ENCODE data around the gene SLX9.
A peak's percentile ranks its signal among the peaks of the same experiment; 100 is the strongest.

The SLX9 gene

DNA sequence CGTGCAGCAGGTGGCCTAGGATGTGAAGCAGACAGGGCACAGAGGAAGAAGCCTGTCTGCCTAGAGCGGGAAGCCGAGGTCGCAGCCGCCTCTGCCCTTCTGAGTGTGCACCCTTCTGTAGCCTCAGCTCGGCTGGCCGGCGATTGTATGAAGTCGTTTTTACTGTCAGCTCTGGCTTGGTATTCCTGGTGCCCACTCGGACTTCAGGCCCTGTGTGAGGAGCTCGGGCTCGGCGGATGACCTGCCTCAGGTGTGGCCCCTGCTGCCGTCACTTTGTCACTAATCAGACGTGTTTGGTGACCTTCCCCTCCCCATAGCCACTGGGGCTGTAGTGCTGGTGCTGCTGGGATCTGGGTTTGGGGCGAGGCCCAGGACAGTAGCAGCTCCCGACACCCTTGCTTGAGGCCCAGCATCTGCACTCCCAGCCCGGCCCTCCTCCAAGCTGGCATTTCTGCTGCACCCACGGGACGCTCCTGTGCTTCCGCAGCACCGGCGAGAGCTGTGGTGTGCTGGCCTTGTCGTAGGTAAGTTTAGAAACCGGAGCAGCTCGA is 18.1 kb downstream of the SLX9 start:
- Histone ChIP-seq H2BK120ac (ENCODE audit: low read depth, low read length) (no peak overlapping the region), H3K27ac (ENCODE audit: low read length, poor library complexity, severe bottlenecking) (no peak overlapping the region), H2BK15ac (ENCODE audit: low read depth, poor library complexity, severe bottlenecking) (no peak overlapping the region), H2AK5ac (ENCODE audit: low read length, severe bottlenecking) (peak overlapping the region; percentile 1), H3K4me3 (ENCODE audit: insufficient read depth in 1 of 2, low read depth in 1 of 2, low read length in 2 of 2) (no peak overlapping the region), H3K9me3 (ENCODE audit: control insufficient read depth, low read length) (no peaks in the 10 kb centered on the region), H3K23ac (ENCODE audit: low read length in 2 of 2) (no peak overlapping the region), H3K36me3 (ENCODE audit: control insufficient read depth in 1 of 2, insufficient read depth in 2 of 2, low read depth in 1 of 2, low read length in 2 of 2) (peaks cover 33 to 57% of the 10 kb centered on the region in 2 experiments), H3K4ac (ENCODE audit: low read depth in 1 of 2, low read length in 2 of 2) (peak overlapping the region; percentile 20 to 49), H3K27me3 (ENCODE audit: control insufficient read depth in 1 of 2, insufficient read depth in 1 of 2, low read length in 2 of 2) (no peaks in the 10 kb centered on the region), H3K79me1 (replicated peaks; ENCODE audit: low read length, poor library complexity, severe bottlenecking) (peaks cover 34% of the 10 kb centered on the region), H2BK5ac (ENCODE audit: low read depth, low read length, poor library complexity, severe bottlenecking) (no peak overlapping the region), H3K18ac (ENCODE audit: low read depth in 1 of 2, low read length in 2 of 2) (peak overlapping the region in 1 of 2 experiments; percentile 78), H3K14ac (ENCODE audit: low read length in 2 of 2) (peak overlapping the region in 1 of 2 experiments; percentile 72), H2BK12ac (ENCODE audit: low read length in 2 of 2) (peak overlapping the region; percentile 23 to 70), H3K9ac (ENCODE audit: low read length) (peak overlapping the region; percentile 61), H4K91ac (ENCODE audit: low read length) (peak overlapping the region; percentile 22), H3K4me1 (ENCODE audit: control insufficient read depth, insufficient read depth, low read depth, low read length) (peaks cover 55% of the 10 kb centered on the region), H3K4me2 (ENCODE audit: low read length, poor library complexity, severe bottlenecking) (no peak overlapping the region), H4K8ac (ENCODE audit: low read length) (no peak overlapping the region), H2AFZ (ENCODE audit: low read depth, low read length) (no peak overlapping the region)
- DNase-seq = no peak
- WGBS = 92% methylated on average over 26 of the region's 26 CpGs

DNA sequence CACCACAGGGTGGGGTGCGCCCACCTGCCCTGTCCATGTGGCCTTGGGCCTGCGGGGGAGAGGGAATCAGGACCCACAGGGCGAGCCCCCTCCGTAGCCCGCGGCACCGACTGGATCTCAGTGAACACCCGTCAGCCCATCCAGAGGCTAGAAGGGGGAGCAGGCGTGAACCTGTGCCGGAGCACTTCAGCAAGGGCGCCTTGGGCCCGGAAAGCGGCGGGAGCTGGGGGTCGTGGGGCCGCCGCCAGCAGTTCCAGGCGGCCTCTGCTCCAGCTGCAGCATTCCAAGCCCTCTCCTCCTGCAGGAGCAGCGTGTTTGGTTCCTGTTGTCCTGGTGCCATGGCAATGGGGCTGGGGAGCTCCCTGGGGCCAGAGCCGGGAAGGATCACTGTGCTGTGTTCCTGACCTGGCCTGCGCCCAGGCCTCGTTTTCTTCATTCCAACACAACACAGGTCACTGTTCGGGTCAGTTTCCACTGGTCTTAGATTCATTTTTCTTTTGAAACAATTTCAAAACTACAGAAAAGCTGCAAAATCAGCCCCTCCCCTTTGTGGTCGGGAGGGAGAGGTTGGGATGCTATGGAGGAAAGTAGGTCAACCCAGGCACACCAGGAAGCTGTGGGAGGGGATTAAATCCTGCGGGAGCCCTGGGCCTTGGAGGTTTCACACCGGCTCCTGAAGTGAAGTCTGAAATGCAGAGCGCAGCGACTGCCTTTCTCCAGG is 18.8 kb downstream of the SLX9 start:
- Histone ChIP-seq H3K79me1 (replicated peaks; ENCODE audit: low read length, poor library complexity, severe bottlenecking) (peaks cover 32% of the 10 kb centered on the region), H4K91ac (ENCODE audit: low read length) (peak overlapping the region; percentile 22), H3K18ac (ENCODE audit: low read depth in 1 of 2, low read length in 2 of 2) (peak overlapping the region in 1 of 2 experiments; percentile 78), H2BK12ac (ENCODE audit: low read length in 2 of 2) (peak overlapping the region in 1 of 2 experiments; percentile 70), H3K9me3 (ENCODE audit: control insufficient read depth, low read length) (no peaks in the 10 kb centered on the region), H3K27me3 (ENCODE audit: control insufficient read depth in 1 of 2, insufficient read depth in 1 of 2, low read length in 2 of 2) (no peaks in the 10 kb centered on the region), H2AFZ (ENCODE audit: low read depth, low read length) (no peak overlapping the region), H3K9ac (ENCODE audit: low read length) (peak overlapping the region; percentile 61), H3K14ac (ENCODE audit: low read length in 2 of 2) (peak overlapping the region in 1 of 2 experiments; percentile 72), H3K27ac (ENCODE audit: low read length, poor library complexity, severe bottlenecking) (no peak overlapping the region), H2AK5ac (ENCODE audit: low read length, severe bottlenecking) (no peak overlapping the region), H3K4ac (ENCODE audit: low read depth in 1 of 2, low read length in 2 of 2) (no peak overlapping the region), H3K4me1 (ENCODE audit: control insufficient read depth, insufficient read depth, low read depth, low read length) (peaks cover 57% of the 10 kb centered on the region), H4K8ac (ENCODE audit: low read length) (no peak overlapping the region), H2BK5ac (ENCODE audit: low read depth, low read length, poor library complexity, severe bottlenecking) (no peak overlapping the region), H2BK15ac (ENCODE audit: low read depth, poor library complexity, severe bottlenecking) (peak overlapping the region; percentile 63), H3K4me2 (ENCODE audit: low read length, poor library complexity, severe bottlenecking) (peak overlapping the region; percentile 17), H3K36me3 (ENCODE audit: control insufficient read depth in 1 of 2, insufficient read depth in 2 of 2, low read depth in 1 of 2, low read length in 2 of 2) (peaks cover 33 to 50% of the 10 kb centered on the region in 2 experiments), H2BK120ac (ENCODE audit: low read depth, low read length) (no peak overlapping the region), H3K23ac (ENCODE audit: low read length in 2 of 2) (no peak overlapping the region), H3K4me3 (ENCODE audit: insufficient read depth in 1 of 2, low read depth in 1 of 2, low read length in 2 of 2) (peak overlapping the region in 1 of 2 experiments; percentile 29)
- peak; percentile 89 for DNase-seq
- WGBS = 55% methylated on average over 25 of the region's 28 CpGs

DNA sequence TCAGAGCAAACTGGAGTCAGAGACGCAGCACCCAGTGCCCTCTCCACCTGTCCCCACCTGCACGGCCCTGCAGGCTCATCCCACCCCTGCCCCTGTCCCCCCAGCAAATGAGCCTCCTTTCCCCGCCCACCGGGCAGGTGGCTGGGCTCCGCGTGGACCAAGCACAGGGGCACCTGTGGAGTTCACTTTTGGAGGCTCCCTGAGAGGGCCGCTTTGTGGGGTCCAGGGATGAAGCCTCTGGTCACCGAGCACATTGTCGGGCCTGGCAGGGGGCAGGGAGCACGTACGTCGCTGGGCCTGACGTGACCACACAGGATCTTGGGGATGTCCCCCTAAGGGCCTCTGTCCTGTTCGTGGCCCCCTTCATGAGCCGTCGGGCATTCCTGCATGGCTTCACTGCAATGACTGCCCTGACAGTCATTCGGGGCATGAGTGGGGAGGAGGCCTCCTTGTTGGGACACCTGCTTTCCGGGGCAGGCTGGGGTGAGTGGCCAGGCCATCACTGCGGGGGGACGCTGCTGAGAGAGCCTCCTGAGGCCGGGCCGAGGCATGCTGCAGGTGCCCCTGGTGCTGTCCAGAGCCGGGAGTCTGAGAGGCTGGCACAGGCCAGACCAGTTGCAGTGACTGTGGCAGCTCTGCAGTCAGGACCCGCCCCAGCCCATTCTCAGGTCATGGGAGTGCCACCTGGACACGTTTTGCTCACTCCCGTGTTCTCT is 19.7 kb downstream of the SLX9 start:
- Histone ChIP-seq H3K4me3 (ENCODE audit: insufficient read depth in 1 of 2, low read depth in 1 of 2, low read length in 2 of 2) (peak overlapping the region in 1 of 2 experiments; percentile 29), H4K8ac (ENCODE audit: low read length) (peak overlapping the region; percentile 56), H2BK15ac (ENCODE audit: low read depth, poor library complexity, severe bottlenecking) (peak overlapping the region; percentile 82), H3K27ac (ENCODE audit: low read length, poor library complexity, severe bottlenecking) (no peak overlapping the region), H3K9me3 (ENCODE audit: control insufficient read depth, low read length) (no peaks in the 10 kb centered on the region), H2BK120ac (ENCODE audit: low read depth, low read length) (peak overlapping the region; percentile 64), H3K23ac (ENCODE audit: low read length in 2 of 2) (no peak overlapping the region), H3K4me1 (ENCODE audit: control insufficient read depth, insufficient read depth, low read depth, low read length) (peaks cover 60% of the 10 kb centered on the region), H3K36me3 (ENCODE audit: control insufficient read depth in 1 of 2, insufficient read depth in 2 of 2, low read depth in 1 of 2, low read length in 2 of 2) (peaks cover 33 to 44% of the 10 kb centered on the region in 2 experiments), H3K14ac (ENCODE audit: low read length in 2 of 2) (peak overlapping the region in 1 of 2 experiments; percentile 30), H3K79me1 (replicated peaks; ENCODE audit: low read length, poor library complexity, severe bottlenecking) (peaks cover 23% of the 10 kb centered on the region), H3K4ac (ENCODE audit: low read depth in 1 of 2, low read length in 2 of 2) (peak overlapping the region in 1 of 2 experiments; percentile 22), H2BK5ac (ENCODE audit: low read depth, low read length, poor library complexity, severe bottlenecking) (no peak overlapping the region), H4K91ac (ENCODE audit: low read length) (peak overlapping the region; percentile 79), H3K9ac (ENCODE audit: low read length) (peak overlapping the region; percentile 61), H3K4me2 (ENCODE audit: low read length, poor library complexity, severe bottlenecking) (no peak overlapping the region), H2AFZ (ENCODE audit: low read depth, low read length) (no peak overlapping the region), H3K27me3 (ENCODE audit: control insufficient read depth in 1 of 2, insufficient read depth in 1 of 2, low read length in 2 of 2) (no peaks in the 10 kb centered on the region), H2BK12ac (ENCODE audit: low read length in 2 of 2) (peak overlapping the region; percentile 4 to 57), H2AK5ac (ENCODE audit: low read length, severe bottlenecking) (peak overlapping the region; percentile 61), H3K18ac (ENCODE audit: low read depth in 1 of 2, low read length in 2 of 2) (peak overlapping the region; percentile 25 to 74)
- WGBS = 95% methylated on average over 26 of the region's 26 CpGs
- no peak for DNase-seq

Data from mesenchymal stem cell (in vitro differentiated cells and primary cell).